ENCODE measurements around the gene FBXW8. TPM values are rescaled to one million over a fixed set of nuclear protein-coding genes. Genes with fewer than 3 reads are reported as not detected.

The FBXW8 gene
- total RNA-seq, 1 experiment from 2014 or later: 15.6 TPM

GRCh38 chr12:117033382-117034221 is 122.9 kb downstream of the FBXW8 start:
- DNase-seq (ENCODE audit: low spot score): no peak
- POLR2A ChIA-PET: interaction anchor here (0.6 to 0.9 kb wide), 2 partner anchors 99 to 227 kb away, joined by 4 read pairs; no protein-coding TSS in a partner anchor
- CTCF ChIA-PET: interaction anchor here (1.1 to 2.1 kb wide), 3 partner anchors 12 to 87 kb away, joined by 3 to 8 read pairs (median 5); no protein-coding TSS in a partner anchor
- Mint-ChIP-seq H3K36me3 (no peaks in the 10 kb centered on the region), H3K27ac (no peak overlapping the region; the same call in 1 of the 2 replicates), H3K9me3 (no peaks in the 10 kb centered on the region), H3K4me3 (no peak overlapping the region), H3K27me3 (ENCODE audit: low read depth) (no peaks in the 10 kb centered on the region), H3K4me1 (peaks cover 16% of the 10 kb centered on the region)
- ATAC-seq: no peak
- TF ChIP-seq, protein P1, sequence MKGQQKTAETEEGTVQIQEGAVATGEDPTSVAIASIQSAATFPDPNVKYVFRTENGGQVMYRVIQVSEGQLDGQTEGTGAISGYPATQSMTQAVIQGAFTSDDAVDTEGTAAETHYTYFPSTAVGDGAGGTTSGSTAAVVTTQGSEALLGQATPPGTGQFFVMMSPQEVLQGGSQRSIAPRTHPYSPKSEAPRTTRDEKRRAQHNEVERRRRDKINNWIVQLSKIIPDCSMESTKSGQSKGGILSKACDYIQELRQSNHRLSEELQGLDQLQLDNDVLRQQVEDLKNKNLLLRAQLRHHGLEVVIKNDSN (CRISPR knock-in tag; IDR thresholded peaks at IDR 0.05): no peak
- 0 out of 2 replicates have a peak, but pooled peaks have one; percentile 44 for TF ChIP-seq ZNF263 (CRISPR knock-in tag; IDR thresholded peaks at IDR 0.05; ENCODE audit: low read depth)

GRCh38 chr12:117034249-117034648 is 123.5 kb downstream of the FBXW8 start:
- Mint-ChIP-seq H3K36me3 (no peaks in the 10 kb centered on the region), H3K27me3 (ENCODE audit: low read depth) (no peaks in the 10 kb centered on the region), H3K4me1 (peaks cover 18% of the 10 kb centered on the region), H3K9me3 (no peaks in the 10 kb centered on the region), H3K27ac (no peak overlapping the region; the same call in 1 of the 2 replicates), H3K4me3 (no peak overlapping the region)
- TF ChIP-seq, protein P2, sequence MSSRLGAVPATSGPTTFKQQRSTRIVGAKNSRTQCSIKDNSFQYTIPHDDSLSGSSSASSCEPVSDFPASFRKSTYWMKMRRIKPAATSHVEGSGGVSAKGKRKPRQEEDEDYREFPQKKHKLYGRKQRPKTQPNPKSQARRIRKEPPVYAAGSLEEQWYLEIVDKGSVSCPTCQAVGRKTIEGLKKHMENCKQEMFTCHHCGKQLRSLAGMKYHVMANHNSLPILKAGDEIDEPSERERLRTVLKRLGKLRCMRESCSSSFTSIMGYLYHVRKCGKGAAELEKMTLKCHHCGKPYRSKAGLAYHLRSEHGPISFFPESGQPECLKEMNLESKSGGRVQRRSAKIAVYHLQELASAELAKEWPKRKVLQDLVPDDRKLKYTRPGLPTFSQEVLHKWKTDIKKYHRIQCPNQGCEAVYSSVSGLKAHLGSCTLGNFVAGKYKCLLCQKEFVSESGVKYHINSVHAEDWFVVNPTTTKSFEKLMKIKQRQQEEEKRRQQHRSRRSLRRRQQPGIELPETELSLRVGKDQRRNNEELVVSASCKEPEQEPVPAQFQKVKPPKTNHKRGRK (CRISPR knock-in tag; IDR thresholded peaks at IDR 0.05; ENCODE audit: borderline replicate concordance): no peak
- TF ChIP-seq TP53 (CRISPR knock-in tag; IDR thresholded peaks at IDR 0.05) (no peak), NR2C2 (CRISPR knock-in tag; IDR thresholded peaks at IDR 0.05) (no peak), SMAD3 (CRISPR knock-in tag; IDR thresholded peaks at IDR 0.05; ENCODE audit: borderline replicate concordance) (no peak), TEAD1 (CRISPR knock-in tag; IDR thresholded peaks at IDR 0.05) (no peak), ZNF416 (CRISPR knock-in tag; IDR thresholded peaks at IDR 0.05) (no peak)
- TF ChIP-seq, protein P3, sequence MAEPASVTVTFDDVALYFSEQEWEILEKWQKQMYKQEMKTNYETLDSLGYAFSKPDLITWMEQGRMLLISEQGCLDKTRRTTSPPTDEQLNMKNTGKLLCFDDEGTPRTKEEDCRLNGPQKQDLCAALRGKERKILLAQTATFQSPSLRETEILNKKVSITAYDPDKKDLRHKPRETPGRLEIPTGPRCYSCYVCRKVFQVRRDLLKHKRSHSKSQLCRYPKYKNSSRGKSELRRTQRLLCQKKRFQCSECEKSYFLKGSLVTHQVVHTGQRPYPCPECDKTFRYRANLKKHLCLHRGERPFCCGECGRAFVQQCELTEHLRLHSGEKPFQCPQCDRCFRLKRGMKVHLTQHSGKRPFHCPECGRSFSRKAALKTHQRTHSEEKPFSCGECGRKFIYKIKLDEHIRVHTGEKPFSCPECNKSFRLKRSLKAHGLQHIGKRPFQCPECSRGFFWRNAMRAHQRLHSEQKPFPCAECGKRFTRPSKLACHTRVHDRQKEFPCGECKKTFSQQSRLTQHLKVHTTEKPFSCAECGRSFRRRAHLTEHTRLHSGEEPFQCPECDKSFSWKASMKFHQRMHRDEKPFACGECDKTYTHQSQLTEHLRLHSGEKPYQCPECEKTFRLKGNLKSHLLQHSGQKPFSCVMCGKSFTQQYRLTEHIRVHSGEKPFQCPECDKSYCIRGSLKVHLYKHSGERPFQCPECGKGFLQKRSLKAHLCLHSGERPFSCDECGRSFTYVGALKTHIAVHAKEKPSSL (CRISPR knock-in tag; conservative IDR thresholded peaks at IDR 0.05): no peak
- POLR2A ChIA-PET: no interaction called here
- DNase-seq (ENCODE audit: low spot score): no peak
- CTCF ChIA-PET: interaction anchor here (1.1 to 2.1 kb wide), 2 partner anchors 11 to 86 kb away, joined by 3 to 8 read pairs; no protein-coding TSS in a partner anchor
- ATAC-seq: no peak

- DNase-seq (ENCODE audit: low spot score): no peak
- Mint-ChIP-seq H3K36me3 (no peaks in the 10 kb centered on the region), H3K27me3 (ENCODE audit: low read depth) (no peaks in the 10 kb centered on the region), H3K27ac (no peak overlapping the region), H3K4me3 (no peak overlapping the region), H3K4me1 (peaks cover 23% of the 10 kb centered on the region), H3K9me3 (no peaks in the 10 kb centered on the region)
- CTCF ChIA-PET: interaction anchor here (0.8 to 4.6 kb wide), 4 partner anchors 26 to 331 kb away, joined by 3 to 34 read pairs (median 4); no protein-coding TSS in a partner anchor
- no peak for ATAC-seq
- POLR2A ChIA-PET: no interaction called here
- no peak for TF ChIP-seq E2F1 (CRISPR knock-in tag; IDR thresholded peaks at IDR 0.05)
- no peak for TF ChIP-seq GRHL2 (CRISPR knock-in tag; IDR thresholded peaks at IDR 0.05; ENCODE audit: insufficient replicate concordance, severe bottlenecking)
- TF ChIP-seq ESRRA (CRISPR knock-in tag; IDR thresholded peaks at IDR 0.05; ENCODE audit: borderline replicate concordance): no peak
- no peak for TF ChIP-seq ATF1 (CRISPR knock-in tag; IDR thresholded peaks at IDR 0.05)
- TF ChIP-seq ATF6 (CRISPR knock-in tag; IDR thresholded peaks at IDR 0.05): no peak
- TF ChIP-seq, protein P4, sequence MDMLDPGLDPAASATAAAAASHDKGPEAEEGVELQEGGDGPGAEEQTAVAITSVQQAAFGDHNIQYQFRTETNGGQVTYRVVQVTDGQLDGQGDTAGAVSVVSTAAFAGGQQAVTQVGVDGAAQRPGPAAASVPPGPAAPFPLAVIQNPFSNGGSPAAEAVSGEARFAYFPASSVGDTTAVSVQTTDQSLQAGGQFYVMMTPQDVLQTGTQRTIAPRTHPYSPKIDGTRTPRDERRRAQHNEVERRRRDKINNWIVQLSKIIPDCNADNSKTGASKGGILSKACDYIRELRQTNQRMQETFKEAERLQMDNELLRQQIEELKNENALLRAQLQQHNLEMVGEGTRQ (CRISPR knock-in tag; IDR thresholded peaks at IDR 0.05): no peak
- no peak for TF ChIP-seq ZMAT4 (CRISPR knock-in tag; IDR thresholded peaks at IDR 0.05)
- no peak for TF ChIP-seq MLX (CRISPR knock-in tag; IDR thresholded peaks at IDR 0.05)
- no peak for TF ChIP-seq SMAD3 (CRISPR knock-in tag; IDR thresholded peaks at IDR 0.05; ENCODE audit: borderline replicate concordance)
- no peak for TF ChIP-seq CBFB (CRISPR knock-in tag; IDR thresholded peaks at IDR 0.05; ENCODE audit: low read depth)
- no peak for TF ChIP-seq EMX1 (CRISPR knock-in tag; IDR thresholded peaks at IDR 0.05)
- TF ChIP-seq TCF7 (CRISPR knock-in tag; IDR thresholded peaks at IDR 0.05; ENCODE audit: low read depth): no peak
Observed at GRCh38 chr12:117034701-117035151, 124.0 kb downstream of the FBXW8 start.

All from WTC11 (cell line).